MCF 10A (cell line): ENCODE measurements around the gene PDLIM7. TPM values are rescaled to one million over a fixed set of nuclear protein-coding genes. Genes with fewer than 3 reads are reported as not detected.

Source experiments
- BruUV-seq: library from RNA; stranded (reverse); fragments of 400-500 nt; replicated peaks from 2 replicates; lab custom pipeline; 2021; lab: Mats Ljungman, UMichigan
- CTCF ChIA-PET: fragments of 300-600 bp; sonication (Branson Sonifier 250); formaldehyde crosslinking; extraction: SDS; loops from one replicate; lab custom pipeline; 2021; ENCODE audit warnings: antibody characterized with exemption, inconsistent platforms; lab: Yijun Ruan, JAX
- POLR2A ChIA-PET: fragments of 300-600, 350-650 bp; sonication (Branson Sonifier 250); formaldehyde crosslinking; extraction: SDS; loops from one replicate; lab custom pipeline; 2020; ENCODE audit warnings: antibody characterized with exemption, inconsistent platforms; lab: Yijun Ruan, JAX
- DNase-seq: peaks from one replicate; pipeline ENCODE4 v3.0.0-alpha.2; 2018; ENCODE audit not compliant: unreplicated experiment
- H3K27ac Mint-ChIP-seq: one replicate; pipeline ENCODE4 v1.8.0; 2022; ENCODE audit warnings: mild to moderate bottlenecking, low read depth, mixed read lengths; ENCODE audit not compliant: unreplicated experiment
- H3K27me3 Mint-ChIP-seq: one replicate; pipeline ENCODE4 v1.8.0; 2022; ENCODE audit warnings: mixed read lengths; ENCODE audit not compliant: insufficient read depth, unreplicated experiment
- H3K36me3 Mint-ChIP-seq: one replicate; pipeline ENCODE4 v1.8.0; 2022; ENCODE audit warnings: mild to moderate bottlenecking, moderate library complexity, mixed read lengths; ENCODE audit not compliant: insufficient read depth, unreplicated experiment
- H3K4me1 Mint-ChIP-seq: one replicate; pipeline ENCODE4 v1.8.0; 2022; ENCODE audit warnings: mixed read lengths; ENCODE audit not compliant: insufficient read depth, unreplicated experiment
- H3K4me3 Mint-ChIP-seq: one replicate; pipeline ENCODE4 v1.8.0; 2022; ENCODE audit warnings: mild to moderate bottlenecking, moderate library complexity, mixed read lengths; ENCODE audit not compliant: unreplicated experiment
- H3K9me3 Mint-ChIP-seq: one replicate; pipeline ENCODE4 v1.8.0; 2022; ENCODE audit warnings: mixed read lengths; ENCODE audit not compliant: unreplicated experiment
- intact Hi-C: fragments of 100-400 bp; cut with micrococcal nuclease; formaldehyde crosslinking; loops from 2 replicates; pipeline ENCODE4 v1.14.1; 2022
- total RNA-seq: library from RNA; stranded (reverse); gene quantifications from 2 replicates; pipeline ENCODE4 v1.2.3, GENCODE V29; 2022
- TF ChIP-seq, protein P1 (sequence below): fragments of 200-600 bp; IDR thresholded peaks from one replicate; pipeline ENCODE4 v1.8.0; 2022; ENCODE audit warnings: antibody characterized with exemption, mild to moderate bottlenecking; ENCODE audit not compliant: unreplicated experiment

PDLIM7 gene
- total RNA-seq, 1 experiment from 2014 or later: 257 TPM

- BruUV-seq: no TSS peak
- intact Hi-C loops: no loop called here
- H3K27ac Mint-ChIP-seq: peak overlapping the region; percentile 49
- H3K27me3 Mint-ChIP-seq: no peaks in the 10 kb centered on the region
- no peaks in the 10 kb centered on the region for H3K9me3 Mint-ChIP-seq
- peaks cover 38% of the 10 kb centered on the region for H3K4me1 Mint-ChIP-seq
- TF ChIP-seq, protein P1, sequence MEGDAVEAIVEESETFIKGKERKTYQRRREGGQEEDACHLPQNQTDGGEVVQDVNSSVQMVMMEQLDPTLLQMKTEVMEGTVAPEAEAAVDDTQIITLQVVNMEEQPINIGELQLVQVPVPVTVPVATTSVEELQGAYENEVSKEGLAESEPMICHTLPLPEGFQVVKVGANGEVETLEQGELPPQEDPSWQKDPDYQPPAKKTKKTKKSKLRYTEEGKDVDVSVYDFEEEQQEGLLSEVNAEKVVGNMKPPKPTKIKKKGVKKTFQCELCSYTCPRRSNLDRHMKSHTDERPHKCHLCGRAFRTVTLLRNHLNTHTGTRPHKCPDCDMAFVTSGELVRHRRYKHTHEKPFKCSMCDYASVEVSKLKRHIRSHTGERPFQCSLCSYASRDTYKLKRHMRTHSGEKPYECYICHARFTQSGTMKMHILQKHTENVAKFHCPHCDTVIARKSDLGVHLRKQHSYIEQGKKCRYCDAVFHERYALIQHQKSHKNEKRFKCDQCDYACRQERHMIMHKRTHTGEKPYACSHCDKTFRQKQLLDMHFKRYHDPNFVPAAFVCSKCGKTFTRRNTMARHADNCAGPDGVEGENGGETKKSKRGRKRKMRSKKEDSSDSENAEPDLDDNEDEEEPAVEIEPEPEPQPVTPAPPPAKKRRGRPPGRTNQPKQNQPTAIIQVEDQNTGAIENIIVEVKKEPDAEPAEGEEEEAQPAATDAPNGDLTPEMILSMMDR: no peak
- H3K4me3 Mint-ChIP-seq: no peak overlapping the region
- no peak for DNase-seq
- ChIA-PET POLR2A (interaction anchor here (0.5 to 3.9 kb wide), 6 partner anchors 9 to 90 kb away, joined by 3 to 15 read pairs (median 4); no protein-coding TSS in a partner anchor), CTCF (interaction anchor here (0.9 to 4.6 kb wide), 9 partner anchors 9 to 89 kb away, joined by 3 to 25 read pairs (median 8); no protein-coding TSS in a partner anchor)
- H3K36me3 Mint-ChIP-seq: peaks cover 29% of the 10 kb centered on the region
Observed at GRCh38 chr5:177492841-177493240, 4.6 kb downstream of the PDLIM7 start.

DNA sequence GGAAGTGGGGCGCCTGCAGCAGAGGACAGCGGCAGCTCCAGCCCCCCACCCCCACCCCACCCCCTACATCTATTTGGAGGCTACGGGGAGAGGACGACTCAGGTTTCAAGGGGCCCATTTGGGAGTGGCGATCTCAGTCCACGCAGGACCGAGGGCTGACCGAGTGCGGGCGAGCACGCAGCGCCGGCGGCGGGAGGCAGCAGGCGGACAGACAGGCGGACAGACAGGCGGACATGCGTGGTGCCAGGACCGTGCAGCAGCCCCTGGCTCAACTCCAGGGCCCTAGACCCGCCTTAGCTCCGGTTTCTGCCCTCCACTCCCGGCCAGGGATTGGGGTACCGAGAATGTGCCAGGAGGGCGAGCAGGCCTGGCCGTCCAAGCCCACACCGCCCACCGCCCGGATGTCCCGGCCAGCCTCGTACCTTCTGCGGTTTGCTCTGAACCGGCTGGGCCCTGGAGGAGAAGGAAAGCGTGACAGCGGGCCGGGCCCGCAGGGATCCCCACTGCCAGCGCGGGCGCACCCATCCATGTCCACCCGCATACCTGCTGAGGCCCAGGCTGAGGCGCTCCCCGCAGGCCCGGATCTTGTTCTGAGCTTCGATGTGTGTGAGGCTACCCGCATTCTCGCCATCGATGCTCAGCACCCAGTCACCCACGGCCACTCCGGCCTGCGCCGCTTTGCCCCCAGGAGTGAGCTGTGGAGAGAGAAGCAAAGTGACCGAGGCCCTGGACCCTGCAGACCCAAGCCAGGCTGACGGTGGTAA lies 5.2 kb downstream of the PDLIM7 start:
- H3K9me3 Mint-ChIP-seq: no peaks in the 10 kb centered on the region
- TF ChIP-seq, protein P1: no peak
- POLR2A ChIA-PET: interaction anchor here (0.5 to 1.7 kb wide), 5 partner anchors 9 to 72 kb away, joined by 3 to 4 read pairs (median 4); no protein-coding TSS in a partner anchor
- CTCF ChIA-PET: interaction anchor here (0.5 to 4.6 kb wide), 10 partner anchors 9 to 89 kb away, joined by 3 to 25 read pairs (median 6); no protein-coding TSS in a partner anchor
- H3K4me3 Mint-ChIP-seq: no peak overlapping the region
- no peaks in the 10 kb centered on the region for H3K27me3 Mint-ChIP-seq
- peaks cover 33% of the 10 kb centered on the region for H3K36me3 Mint-ChIP-seq
- intact Hi-C loops: no loop called here
- no peak for DNase-seq
- peak overlapping the region; percentile 49 for H3K27ac Mint-ChIP-seq
- no TSS peak for BruUV-seq
- H3K4me1 Mint-ChIP-seq: peaks cover 36% of the 10 kb centered on the region

DNA sequence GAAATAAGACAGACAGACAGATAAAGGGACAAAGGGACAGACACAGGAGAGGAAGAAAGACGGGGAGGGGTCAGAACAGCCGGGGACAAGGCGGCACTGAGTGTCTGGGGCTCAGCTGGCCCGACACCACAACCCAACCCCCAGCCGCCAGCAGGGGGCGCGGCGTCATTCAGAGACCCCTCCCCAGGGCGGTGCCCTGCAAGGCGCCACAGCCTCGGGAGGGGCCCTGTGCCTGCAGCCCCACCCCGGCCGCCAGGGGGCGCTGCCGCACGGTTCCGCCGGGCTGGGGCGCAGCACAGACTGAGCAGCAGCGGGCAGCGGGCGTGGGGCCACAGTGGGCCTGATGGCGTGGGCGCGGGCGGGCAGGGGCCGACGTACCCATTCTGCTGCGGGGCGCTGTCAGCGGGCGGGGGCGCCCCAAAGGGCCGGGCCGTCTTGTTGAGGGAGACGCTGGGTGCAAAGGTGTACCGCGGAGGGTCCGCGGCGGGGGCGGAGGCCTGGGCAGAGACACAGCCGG lies 5.9 kb downstream of the PDLIM7 start:
- Mint-ChIP-seq H3K9me3 (no peaks in the 10 kb centered on the region), H3K27me3 (no peaks in the 10 kb centered on the region), H3K36me3 (peaks cover 37% of the 10 kb centered on the region), H3K4me1 (peaks cover 36% of the 10 kb centered on the region), H3K27ac (no peak overlapping the region), H3K4me3 (no peak overlapping the region)
- ChIA-PET POLR2A (interaction anchor here (1.1 kb wide), 1 partner anchor 10 kb away, joined by 3 read pairs; no protein-coding TSS in a partner anchor), CTCF (interaction anchor here (0.6 to 4.1 kb wide), 2 partner anchors 10 to 441 kb away, joined by 3 to 24 read pairs; no protein-coding TSS in a partner anchor)
- DNase-seq: peak; percentile 70
- TF ChIP-seq, protein P1: peak; percentile 98
- no TSS peak for BruUV-seq
- intact Hi-C loops: no loop called here

- Mint-ChIP-seq H3K4me1 (peaks cover 31% of the 10 kb centered on the region), H3K36me3 (peaks cover 37% of the 10 kb centered on the region), H3K27ac (no peak overlapping the region), H3K27me3 (no peaks in the 10 kb centered on the region), H3K9me3 (no peaks in the 10 kb centered on the region), H3K4me3 (no peak overlapping the region)
- TF ChIP-seq, protein P1: no peak
- no peak for DNase-seq
- ChIA-PET POLR2A (no interaction called here), CTCF (interaction anchor here (0.6 to 4.1 kb wide), 3 partner anchors 10 to 441 kb away, joined by 3 to 24 read pairs (median 3); no protein-coding TSS in a partner anchor)
- intact Hi-C loops: no loop called here
- no TSS peak for BruUV-seq
Observed at GRCh38 chr5:177490992-177491391, 6.4 kb downstream of the PDLIM7 start.
